Endothelial cell (in vitro differentiated cells): ENCODE measurements around the gene NEGR1. TPM values are rescaled to one million over a fixed set of nuclear protein-coding genes. Genes with fewer than 3 reads are reported as not detected.

Experiments
- DNase-seq: peaks from one replicate; pipeline ENCODE4 v3.0.0; 2021; ENCODE audit warnings: low spot score
- H3K27ac Mint-ChIP-seq: one replicate; pipeline ENCODE4 v1.8.0; 2021; ENCODE audit warnings: mixed read lengths, inconsistent platforms; ENCODE audit not compliant: unreplicated experiment
- H3K27me3 Mint-ChIP-seq: one replicate; pipeline ENCODE4 v1.8.0; 2021; ENCODE audit warnings: mild to moderate bottlenecking, moderate library complexity, mixed read lengths, inconsistent platforms; ENCODE audit not compliant: unreplicated experiment
- H3K36me3 Mint-ChIP-seq: one replicate; pipeline ENCODE4 v1.8.0; 2021; ENCODE audit warnings: mild to moderate bottlenecking, low read depth, mixed read lengths, inconsistent platforms; ENCODE audit not compliant: unreplicated experiment
- H3K4me1 Mint-ChIP-seq: one replicate; pipeline ENCODE4 v1.8.0; 2021; ENCODE audit warnings: mild to moderate bottlenecking, mixed read lengths, inconsistent platforms; ENCODE audit not compliant: unreplicated experiment
- H3K4me3 Mint-ChIP-seq: one replicate; pipeline ENCODE4 v1.8.0; 2021; ENCODE audit warnings: mild to moderate bottlenecking, mixed read lengths, inconsistent platforms; ENCODE audit not compliant: unreplicated experiment
- H3K9me3 Mint-ChIP-seq: one replicate; pipeline ENCODE4 v1.8.0; 2021; ENCODE audit warnings: mixed read lengths, inconsistent platforms; ENCODE audit not compliant: unreplicated experiment
- total RNA-seq: library from RNA; stranded (reverse); fragmentation: NEBNext Ultra II Directional; extraction: Animal tissue kit (Norgen Biotek cat#: 25700); gene quantifications from one replicate; pipeline ENCODE4 v1.2.1, GENCODE V29; 2021; ENCODE audit not compliant: unreplicated experiment
- TF ChIP-seq, protein P1 (sequence below): fragments of 200-600 bp; sonication (generic); IDR thresholded peaks from one replicate; pipeline ENCODE4 v1.5.0; 2021; ENCODE audit warnings: antibody characterized with exemption; ENCODE audit not compliant: unreplicated experiment

NEGR1 gene
- total RNA-seq, 1 donor from 2014 or later = 2.9 TPM

DNA sequence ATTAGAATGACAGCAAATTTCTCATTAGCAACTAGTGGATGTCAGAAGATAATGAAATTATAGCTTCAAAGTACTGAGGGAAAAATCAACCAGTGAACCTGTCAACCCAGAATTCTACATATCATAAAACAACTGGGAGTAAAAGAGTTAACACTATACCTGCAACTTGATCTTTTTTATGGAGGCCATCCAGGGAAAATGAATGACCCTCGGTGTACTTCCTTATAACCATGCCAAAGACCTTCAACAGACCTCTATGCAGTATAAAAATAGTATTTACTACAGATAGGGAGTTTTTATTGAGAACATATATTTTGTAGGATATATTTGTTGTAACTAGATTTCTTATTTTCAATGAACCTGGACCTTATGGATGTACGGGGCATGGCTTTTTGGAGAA lies 809.0 kb downstream of the NEGR1 start:
- Mint-ChIP-seq H3K27ac (no peak overlapping the region), H3K9me3 (no peaks in the 10 kb centered on the region)

DNA sequence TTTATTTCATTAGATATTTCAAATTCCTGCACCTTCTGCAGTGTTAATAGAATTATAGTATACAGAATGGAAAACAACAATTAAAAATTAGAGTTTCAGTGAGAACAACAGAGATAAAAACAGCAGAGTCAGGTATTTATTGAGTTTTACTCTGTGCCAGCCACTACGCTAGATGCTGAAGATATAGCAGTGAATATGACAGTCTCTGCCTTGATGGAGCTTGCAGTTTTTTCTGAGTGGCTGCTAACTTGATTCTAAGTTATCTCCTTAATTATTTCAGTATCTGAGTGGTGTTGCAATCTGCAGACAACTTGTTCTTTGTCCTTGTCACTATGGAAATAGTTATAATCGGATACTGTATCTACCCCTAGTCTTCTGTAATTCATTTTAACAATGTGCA lies 817.2 kb downstream of the NEGR1 start:
- Mint-ChIP-seq H3K4me3 (no peak overlapping the region), H3K36me3 (no peaks in the 10 kb centered on the region), H3K9me3 (no peaks in the 10 kb centered on the region), H3K4me1 (no peaks in the 10 kb centered on the region), H3K27ac (no peak overlapping the region), H3K27me3 (peaks cover 2% of the 10 kb centered on the region)
- DNase-seq = no peak
- TF ChIP-seq, protein P1, sequence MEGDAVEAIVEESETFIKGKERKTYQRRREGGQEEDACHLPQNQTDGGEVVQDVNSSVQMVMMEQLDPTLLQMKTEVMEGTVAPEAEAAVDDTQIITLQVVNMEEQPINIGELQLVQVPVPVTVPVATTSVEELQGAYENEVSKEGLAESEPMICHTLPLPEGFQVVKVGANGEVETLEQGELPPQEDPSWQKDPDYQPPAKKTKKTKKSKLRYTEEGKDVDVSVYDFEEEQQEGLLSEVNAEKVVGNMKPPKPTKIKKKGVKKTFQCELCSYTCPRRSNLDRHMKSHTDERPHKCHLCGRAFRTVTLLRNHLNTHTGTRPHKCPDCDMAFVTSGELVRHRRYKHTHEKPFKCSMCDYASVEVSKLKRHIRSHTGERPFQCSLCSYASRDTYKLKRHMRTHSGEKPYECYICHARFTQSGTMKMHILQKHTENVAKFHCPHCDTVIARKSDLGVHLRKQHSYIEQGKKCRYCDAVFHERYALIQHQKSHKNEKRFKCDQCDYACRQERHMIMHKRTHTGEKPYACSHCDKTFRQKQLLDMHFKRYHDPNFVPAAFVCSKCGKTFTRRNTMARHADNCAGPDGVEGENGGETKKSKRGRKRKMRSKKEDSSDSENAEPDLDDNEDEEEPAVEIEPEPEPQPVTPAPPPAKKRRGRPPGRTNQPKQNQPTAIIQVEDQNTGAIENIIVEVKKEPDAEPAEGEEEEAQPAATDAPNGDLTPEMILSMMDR = no peak

More for the DNA sequence above, 809.0 kb downstream of the NEGR1 start:
- H3K4me3 Mint-ChIP-seq = no peak overlapping the region
- no peak for DNase-seq
- no peaks in the 10 kb centered on the region for H3K4me1 Mint-ChIP-seq
- TF ChIP-seq, protein P1 = no peak
- H3K27me3 Mint-ChIP-seq = no peaks in the 10 kb centered on the region
- no peaks in the 10 kb centered on the region for H3K36me3 Mint-ChIP-seq

DNA sequence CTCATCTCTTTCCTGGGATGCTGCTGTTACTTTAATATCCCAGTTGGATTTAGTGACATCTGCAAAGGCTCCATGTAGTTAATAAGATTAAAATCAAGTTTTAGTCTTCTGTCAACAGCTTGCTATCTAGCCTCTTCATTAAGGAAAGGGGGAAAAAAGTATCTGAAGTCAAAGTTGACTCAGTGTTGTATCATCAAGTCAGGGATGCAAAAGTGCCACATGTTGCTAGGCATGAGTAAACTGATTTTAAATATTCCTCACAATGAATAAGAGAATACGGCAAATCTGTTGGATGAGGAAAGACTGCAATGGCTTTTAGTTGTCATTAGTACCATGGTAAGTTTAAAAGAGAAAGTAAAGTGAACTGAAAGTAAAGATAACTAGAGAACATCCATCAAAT lies 818.3 kb downstream of the NEGR1 start:
- H3K4me1 Mint-ChIP-seq = no peaks in the 10 kb centered on the region
- no peak overlapping the region for H3K4me3 Mint-ChIP-seq
- TF ChIP-seq, protein P1 = no peak
- no peaks in the 10 kb centered on the region for H3K9me3 Mint-ChIP-seq
- H3K36me3 Mint-ChIP-seq = no peaks in the 10 kb centered on the region
- peaks cover 2% of the 10 kb centered on the region for H3K27me3 Mint-ChIP-seq
- DNase-seq = no peak
- no peak overlapping the region for H3K27ac Mint-ChIP-seq

DNA sequence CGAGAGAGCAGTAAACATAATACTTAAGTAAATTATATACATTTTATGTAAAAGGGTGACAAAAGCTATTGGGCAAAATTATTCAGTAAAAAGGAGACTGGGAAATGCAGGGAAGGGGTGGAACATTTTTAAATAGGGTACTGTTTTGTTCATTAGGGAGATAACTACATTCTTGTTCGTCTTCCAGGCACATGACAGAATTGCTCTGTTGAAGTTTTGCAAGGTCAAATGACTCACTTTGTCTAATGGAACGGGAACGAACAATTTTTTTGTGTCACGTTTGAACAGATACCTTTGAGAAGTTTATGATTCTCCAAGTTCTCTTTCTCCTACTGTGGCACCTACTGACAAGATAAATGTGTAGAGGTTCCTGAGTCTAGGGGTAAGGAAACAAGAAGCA lies 819.2 kb downstream of the NEGR1 start:
- H3K27me3 Mint-ChIP-seq = peaks cover 2% of the 10 kb centered on the region
- H3K36me3 Mint-ChIP-seq = no peaks in the 10 kb centered on the region
- TF ChIP-seq, protein P1 = no peak
- no peak overlapping the region for H3K4me3 Mint-ChIP-seq
- no peak overlapping the region for H3K27ac Mint-ChIP-seq
- no peak for DNase-seq
- no peaks in the 10 kb centered on the region for H3K4me1 Mint-ChIP-seq
- no peaks in the 10 kb centered on the region for H3K9me3 Mint-ChIP-seq

DNA sequence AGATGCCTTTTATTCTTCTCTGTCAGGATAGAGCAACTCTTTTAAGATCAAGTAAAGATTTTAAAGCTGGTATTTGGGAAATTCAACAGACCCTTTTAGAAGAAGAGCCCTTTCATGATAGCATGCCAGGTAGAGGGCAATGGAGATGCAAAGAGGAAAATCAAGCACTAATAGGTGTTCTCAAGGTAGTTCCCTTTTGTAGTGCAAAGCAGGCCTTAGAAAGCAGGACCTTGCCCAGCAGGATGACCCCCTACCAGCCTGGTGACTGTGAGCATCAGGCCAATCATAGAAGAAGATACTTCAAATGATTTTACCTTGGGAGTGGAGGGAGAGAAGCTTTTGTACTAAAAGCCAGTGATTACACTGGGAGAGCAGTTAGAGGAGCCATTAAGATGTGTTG lies 820.1 kb downstream of the NEGR1 start:
- Mint-ChIP-seq H3K4me3 (no peak overlapping the region), H3K36me3 (no peaks in the 10 kb centered on the region), H3K4me1 (peaks cover 1% of the 10 kb centered on the region), H3K27ac (no peak overlapping the region), H3K27me3 (peaks cover 2% of the 10 kb centered on the region), H3K9me3 (no peaks in the 10 kb centered on the region)
- TF ChIP-seq, protein P1 = no peak
- DNase-seq = no peak
